ENCODE measurements around the gene CNOT9. TPM values are rescaled to one million over a fixed set of nuclear protein-coding genes. Genes with fewer than 3 reads are reported as not detected.

The CNOT9 gene
- total and polyA plus RNA-seq, 2 donors (not counting 1 experiment from before 2014, with no cell fraction given): 28.0 to 54.5 TPM

- 91% methylated on average over 1 of the region's 4 CpGs for WGBS (ENCODE audit: insufficient coverage)
- ChIA-PET CTCF (no interaction called here), POLR2A (interaction anchor here (0.6 kb wide), 1 partner anchor 8 kb away, joined by 4 read pairs; no protein-coding TSS in a partner anchor)
- Histone ChIP-seq H2AFZ (ENCODE audit: insufficient read depth, low read depth, low read length, poor library complexity, severe bottlenecking) (no peak overlapping the region), H4K20me1 (ENCODE audit: control insufficient read depth, insufficient read depth, low read length, poor library complexity, severe bottlenecking) (no peaks in the 10 kb centered on the region), H3K4me1 (ENCODE audit: control insufficient read depth in 2 of 2, insufficient read depth in 2 of 2, low read length in 2 of 2) (no peaks in the 10 kb centered on the region), H3K4me3 (ENCODE audit: control extremely low read depth in 1 of 5, extremely low read depth in 1 of 5, insufficient read depth in 1 of 5, low read depth in 2 of 5, low read length in 4 of 5) (no peak overlapping the region), H3K27ac (ENCODE audit: low read length in 2 of 2) (no peak overlapping the region), H3K79me2 (ENCODE audit: control insufficient read depth, insufficient read depth, low read length) (no peaks in the 10 kb centered on the region), H3K9ac (ENCODE audit: low read length) (no peak overlapping the region), H3K27me3 (replicated peaks in 1 of 4; ENCODE audit: control extremely low read depth in 1 of 4, control insufficient read depth in 3 of 4, insufficient read depth in 4 of 4, low read length in 3 of 4) (no peaks in the 10 kb centered on the region), H3K4me2 (replicated peaks; ENCODE audit: low read depth, low read length, poor library complexity, severe bottlenecking) (no peak overlapping the region), H3K9me3 (ENCODE audit: control extremely low read depth in 1 of 3, control insufficient read depth in 2 of 3, insufficient read depth in 1 of 3, low read length in 2 of 3) (no peaks in the 10 kb centered on the region), H3K36me3 (replicated peaks in 1 of 2; ENCODE audit: control extremely low read depth in 1 of 2, control insufficient read depth in 1 of 2, extremely low read depth in 1 of 2, insufficient read depth in 2 of 2, low read length in 1 of 2) (peaks cover 0 to 37% of the 10 kb centered on the region in 2 experiments)
- TF ChIP-seq EZH2 (IDR thresholded peaks at IDR 0.05; ENCODE audit: borderline replicate concordance, insufficient read depth, low read depth, low read length, poor library complexity, severe bottlenecking): no peak
- TF ChIP-seq, protein P1, sequence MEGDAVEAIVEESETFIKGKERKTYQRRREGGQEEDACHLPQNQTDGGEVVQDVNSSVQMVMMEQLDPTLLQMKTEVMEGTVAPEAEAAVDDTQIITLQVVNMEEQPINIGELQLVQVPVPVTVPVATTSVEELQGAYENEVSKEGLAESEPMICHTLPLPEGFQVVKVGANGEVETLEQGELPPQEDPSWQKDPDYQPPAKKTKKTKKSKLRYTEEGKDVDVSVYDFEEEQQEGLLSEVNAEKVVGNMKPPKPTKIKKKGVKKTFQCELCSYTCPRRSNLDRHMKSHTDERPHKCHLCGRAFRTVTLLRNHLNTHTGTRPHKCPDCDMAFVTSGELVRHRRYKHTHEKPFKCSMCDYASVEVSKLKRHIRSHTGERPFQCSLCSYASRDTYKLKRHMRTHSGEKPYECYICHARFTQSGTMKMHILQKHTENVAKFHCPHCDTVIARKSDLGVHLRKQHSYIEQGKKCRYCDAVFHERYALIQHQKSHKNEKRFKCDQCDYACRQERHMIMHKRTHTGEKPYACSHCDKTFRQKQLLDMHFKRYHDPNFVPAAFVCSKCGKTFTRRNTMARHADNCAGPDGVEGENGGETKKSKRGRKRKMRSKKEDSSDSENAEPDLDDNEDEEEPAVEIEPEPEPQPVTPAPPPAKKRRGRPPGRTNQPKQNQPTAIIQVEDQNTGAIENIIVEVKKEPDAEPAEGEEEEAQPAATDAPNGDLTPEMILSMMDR (IDR thresholded peaks at IDR 0.05): no peak
- H3K4me1 Mint-ChIP-seq: no peaks in the 10 kb centered on the region
- no peaks in the 10 kb centered on the region for H3K9me3 Mint-ChIP-seq (ENCODE audit: insufficient read depth)
- intact Hi-C loops (cut with micrococcal nuclease): no loop called here
- no peak overlapping the region for H3K4me3 Mint-ChIP-seq
- H3K27ac Mint-ChIP-seq: no peak overlapping the region
- H3K27me3 Mint-ChIP-seq: no peaks in the 10 kb centered on the region
- no peak for DNase-seq
- no peak for ATAC-seq (ENCODE audit: low read depth)
Measured at GRCh38 chr2:218631837-218632236, 63.2 kb downstream of the CNOT9 start.

DNA sequence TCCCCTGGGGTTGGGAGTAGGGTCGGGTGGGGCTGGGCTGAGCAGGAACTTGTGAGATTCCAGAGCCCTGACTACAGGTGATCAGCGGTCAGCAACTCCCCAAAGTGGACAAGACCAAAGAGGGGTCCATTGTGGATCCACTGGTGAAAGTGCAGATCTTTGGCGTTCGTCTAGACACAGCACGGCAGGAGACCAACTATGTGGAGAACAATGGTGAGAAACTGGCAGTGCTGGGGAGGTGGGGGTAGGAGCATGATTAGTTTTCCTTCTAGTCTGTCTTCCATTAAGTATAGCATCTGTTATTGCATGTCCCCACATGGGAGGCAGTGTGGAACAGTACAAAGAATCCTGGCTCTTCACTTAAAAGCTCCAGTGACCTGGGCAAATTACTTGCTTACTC, 67.1 kb downstream of the CNOT9 start:
- Mint-ChIP-seq H3K27ac (no peak overlapping the region), H3K4me1 (no peaks in the 10 kb centered on the region), H3K9me3 (ENCODE audit: insufficient read depth) (no peaks in the 10 kb centered on the region), H3K27me3 (no peaks in the 10 kb centered on the region), H3K4me3 (no peak overlapping the region)
- Histone ChIP-seq H3K27ac (ENCODE audit: low read length in 2 of 2) (no peak overlapping the region), H3K4me1 (ENCODE audit: control insufficient read depth in 2 of 2, insufficient read depth in 2 of 2, low read length in 2 of 2) (no peaks in the 10 kb centered on the region), H3K36me3 (replicated peaks in 1 of 2; ENCODE audit: control extremely low read depth in 1 of 2, control insufficient read depth in 1 of 2, extremely low read depth in 1 of 2, insufficient read depth in 2 of 2, low read length in 1 of 2) (peaks cover 5 to 71% of the 10 kb centered on the region in 2 experiments), H2AFZ (ENCODE audit: insufficient read depth, low read depth, low read length, poor library complexity, severe bottlenecking) (no peak overlapping the region), H4K20me1 (ENCODE audit: control insufficient read depth, insufficient read depth, low read length, poor library complexity, severe bottlenecking) (no peaks in the 10 kb centered on the region), H3K79me2 (ENCODE audit: control insufficient read depth, insufficient read depth, low read length) (no peaks in the 10 kb centered on the region), H3K4me2 (replicated peaks; ENCODE audit: low read depth, low read length, poor library complexity, severe bottlenecking) (no peak overlapping the region), H3K9me3 (ENCODE audit: control extremely low read depth in 1 of 3, control insufficient read depth in 2 of 3, insufficient read depth in 1 of 3, low read length in 2 of 3) (no peaks in the 10 kb centered on the region), H3K27me3 (replicated peaks in 1 of 4; ENCODE audit: control extremely low read depth in 1 of 4, control insufficient read depth in 3 of 4, insufficient read depth in 4 of 4, low read length in 3 of 4) (no peaks in the 10 kb centered on the region), H3K9ac (ENCODE audit: low read length) (no peak overlapping the region), H3K4me3 (ENCODE audit: control extremely low read depth in 1 of 5, extremely low read depth in 1 of 5, insufficient read depth in 1 of 5, low read depth in 2 of 5, low read length in 4 of 5) (no peak overlapping the region)
- ATAC-seq (ENCODE audit: low read depth) (no peak), DNase-seq (no peak)
- 94% methylated on average over 4 of the region's 5 CpGs for WGBS (ENCODE audit: insufficient coverage)
- TF ChIP-seq, protein P1 (IDR thresholded peaks at IDR 0.05): no peak
- no peak for TF ChIP-seq EZH2 (IDR thresholded peaks at IDR 0.05; ENCODE audit: borderline replicate concordance, insufficient read depth, low read depth, low read length, poor library complexity, severe bottlenecking)
- ChIA-PET POLR2A (no interaction called here), CTCF (no interaction called here)
- intact Hi-C loops (cut with micrococcal nuclease): no loop called here
